GM21360 (cell line): Measurements from ENCODE around the gene IGSF9B.

ENCODE experiments used
- ATAC-seq: cut with Tn5 transposase; IDR thresholded peaks from one replicate; pipeline ENCODE4 v1.9.1; 2021; ENCODE audit warnings: mild to moderate bottlenecking, moderate library complexity; ENCODE audit not compliant: unreplicated experiment

IGSF9B gene

GRCh38 chr11:133921513-133921912 lies 35.3 kb downstream of the IGSF9B start:
- ATAC-seq, result no peak

- ATAC-seq, result no peak
These were observed 35.7 kb downstream of the IGSF9B start for GRCh38 chr11:133921026-133921425.

DNA sequence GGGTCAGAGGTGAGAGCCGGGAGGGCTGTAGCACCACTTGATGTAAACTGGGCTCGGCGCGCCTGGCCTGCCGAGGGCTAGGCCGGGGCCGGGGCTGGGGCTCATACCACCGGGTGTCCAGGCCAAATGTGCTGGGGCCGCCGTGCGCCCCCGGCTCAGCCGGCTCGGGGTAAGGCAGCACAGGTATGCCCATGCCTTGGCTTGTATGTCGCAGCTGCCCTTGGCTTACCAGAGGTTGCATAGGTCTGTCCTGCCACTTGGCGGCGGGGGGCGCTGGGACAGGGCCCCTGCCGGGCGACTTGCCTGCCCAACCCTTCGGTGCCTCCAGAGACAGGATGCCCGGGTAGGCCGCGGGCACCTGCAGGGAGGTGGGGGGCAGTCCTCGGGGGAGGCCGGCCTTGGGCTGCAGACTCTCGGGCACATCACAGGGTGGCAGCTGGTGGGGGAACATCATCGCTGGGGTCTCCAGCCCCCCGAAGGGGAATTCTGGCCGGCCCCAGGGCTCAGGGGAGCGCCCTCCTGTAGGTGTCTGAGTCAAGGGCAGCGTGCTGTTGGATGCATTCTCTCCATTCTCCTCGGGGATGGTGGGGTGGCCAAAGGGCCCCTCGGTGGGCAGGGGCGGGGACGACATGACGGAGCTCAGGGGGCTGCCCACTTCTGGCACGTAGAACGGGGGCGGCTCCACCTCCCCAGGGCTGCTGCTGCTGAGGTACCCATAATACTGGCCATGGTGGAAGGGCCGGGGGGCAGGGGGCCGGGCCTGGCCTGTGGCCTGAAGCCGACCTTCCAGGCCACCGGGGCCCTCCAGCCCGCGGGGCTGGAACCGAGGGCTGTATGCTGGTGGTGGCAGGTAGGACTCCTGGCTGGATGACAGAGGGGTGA lies 36.4 kb downstream of the IGSF9B start:
- no peak for ATAC-seq

DNA sequence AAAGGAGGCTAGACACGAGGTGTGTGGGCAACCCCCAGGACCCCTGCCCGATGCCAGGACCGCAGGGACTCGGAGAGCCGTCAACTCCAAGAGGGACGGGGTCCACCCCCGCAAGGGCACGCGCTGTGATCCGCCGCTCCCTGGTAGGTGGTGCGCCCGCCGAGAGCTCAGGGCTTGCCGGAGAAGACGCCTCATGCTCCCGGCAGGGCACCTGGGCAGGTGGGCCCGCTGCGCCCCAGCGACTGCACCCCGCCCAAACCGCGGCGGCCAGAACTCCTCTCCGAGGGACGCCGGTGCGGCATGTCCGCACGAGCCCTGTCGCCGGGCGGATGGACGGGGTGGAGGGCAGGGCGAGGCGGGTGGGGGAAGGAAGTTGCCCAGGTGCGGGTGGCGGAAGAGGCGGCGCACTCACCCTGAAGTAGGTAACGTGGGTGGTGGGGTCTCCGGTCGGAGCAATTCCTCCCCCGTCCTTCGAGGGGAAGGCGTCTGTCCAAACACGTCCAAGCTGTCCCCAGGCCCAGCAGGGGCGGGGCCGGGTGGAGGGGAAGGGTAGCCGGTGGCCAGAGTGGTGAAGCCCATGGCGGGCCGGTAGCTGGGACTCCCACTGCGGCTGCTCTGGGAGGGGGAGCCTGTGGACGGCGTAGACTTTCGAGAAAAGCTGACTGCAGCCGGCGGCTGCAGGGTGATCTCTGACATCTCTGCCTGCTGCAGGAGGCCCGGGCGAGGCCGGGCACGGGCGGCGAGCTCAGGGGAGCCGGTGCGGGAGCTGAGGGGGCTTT lies 37.2 kb downstream of the IGSF9B start:
- ATAC-seq, result no peak

DNA sequence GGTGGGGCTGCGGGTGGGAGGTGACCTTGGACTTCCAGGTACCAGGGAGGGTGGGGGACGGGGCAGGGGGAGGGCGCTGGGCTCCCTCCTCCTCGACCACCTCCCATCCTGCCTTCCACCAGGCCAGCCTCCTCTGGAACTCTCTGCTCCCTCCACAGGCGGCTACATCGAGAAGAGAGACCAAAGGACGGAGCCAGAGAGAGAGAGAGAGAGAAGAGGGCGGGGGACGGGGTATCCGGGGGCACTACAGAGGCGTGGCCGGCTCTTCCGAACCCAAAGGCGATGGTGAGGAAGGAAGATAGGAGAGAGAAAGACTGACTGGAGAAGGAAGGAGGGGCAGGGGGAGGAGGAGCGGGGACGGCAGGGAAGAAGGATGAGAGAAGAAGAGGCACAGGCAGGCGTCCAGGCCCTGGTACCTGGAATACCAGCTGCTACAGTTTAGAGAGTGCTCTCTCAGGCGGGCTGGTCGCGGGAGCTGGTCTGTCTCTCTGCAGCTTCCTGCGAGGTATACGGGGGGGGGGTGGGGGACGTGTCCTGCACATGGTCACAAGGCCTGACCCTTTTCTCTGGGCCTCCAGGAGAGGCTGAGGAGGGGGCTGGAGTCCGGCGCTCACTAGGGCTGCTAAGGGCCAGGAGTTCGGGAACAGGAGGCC lies 38.0 kb downstream of the IGSF9B start:
- ATAC-seq, result no peak

- no peak for ATAC-seq
These were observed 38.7 kb downstream of the IGSF9B start for GRCh38 chr11:133917921-133918607.

GRCh38 chr11:133916784-133917440 lies 39.9 kb downstream of the IGSF9B start:
- no peak for ATAC-seq

DNA sequence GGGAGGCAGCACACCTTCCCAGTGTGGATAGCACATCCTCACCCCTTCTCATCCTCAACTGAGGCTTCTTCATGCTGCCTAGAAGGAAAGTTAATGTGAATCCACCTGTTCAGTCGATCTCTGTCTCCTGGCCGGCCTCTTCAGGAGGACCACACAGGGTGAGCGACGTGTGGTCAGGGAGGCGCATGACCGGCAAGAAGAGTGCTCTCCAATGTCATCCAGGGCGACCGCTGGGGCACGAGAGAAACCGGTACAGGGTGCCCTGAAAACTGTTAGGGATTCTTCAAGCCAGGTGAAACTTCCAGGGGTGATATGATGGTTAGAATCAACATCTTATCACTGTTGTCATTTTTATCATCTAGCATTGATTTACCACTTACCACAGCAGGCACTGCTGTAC lies 43.0 kb downstream of the IGSF9B start:
- ATAC-seq, result no peak

GRCh38 chr11:133911171-133911570 lies 45.6 kb downstream of the IGSF9B start:
- ATAC-seq, result peak; percentile 77

GRCh38 chr11:133910101-133910500 lies 46.7 kb downstream of the IGSF9B start:
- no peak for ATAC-seq

- no peak for ATAC-seq
These were observed 47.9 kb downstream of the IGSF9B start for GRCh38 chr11:133908827-133909226.

DNA sequence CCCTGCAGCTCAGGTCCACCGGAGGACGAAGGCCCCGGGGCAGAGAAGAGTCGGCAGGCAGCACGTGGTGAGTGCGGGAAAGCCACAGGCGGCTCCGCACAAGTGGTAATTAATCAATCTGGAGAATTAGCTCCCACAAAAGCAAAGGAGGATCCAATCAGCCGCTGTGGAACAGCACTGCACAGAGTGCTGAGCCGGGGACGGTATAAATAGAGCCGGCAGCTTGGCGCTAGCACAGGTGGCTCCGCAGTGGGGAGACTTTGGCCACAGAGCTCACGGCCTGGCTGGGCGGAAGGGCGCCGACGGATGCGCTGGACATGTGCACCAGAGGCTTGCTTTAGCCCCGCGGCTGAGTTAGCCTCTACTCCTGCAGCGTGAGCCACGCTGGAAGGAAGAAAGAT lies 48.9 kb downstream of the IGSF9B start:
- no peak for ATAC-seq

- ATAC-seq, result no peak
These were observed 49.6 kb downstream of the IGSF9B start for GRCh38 chr11:133907216-133907615.

DNA sequence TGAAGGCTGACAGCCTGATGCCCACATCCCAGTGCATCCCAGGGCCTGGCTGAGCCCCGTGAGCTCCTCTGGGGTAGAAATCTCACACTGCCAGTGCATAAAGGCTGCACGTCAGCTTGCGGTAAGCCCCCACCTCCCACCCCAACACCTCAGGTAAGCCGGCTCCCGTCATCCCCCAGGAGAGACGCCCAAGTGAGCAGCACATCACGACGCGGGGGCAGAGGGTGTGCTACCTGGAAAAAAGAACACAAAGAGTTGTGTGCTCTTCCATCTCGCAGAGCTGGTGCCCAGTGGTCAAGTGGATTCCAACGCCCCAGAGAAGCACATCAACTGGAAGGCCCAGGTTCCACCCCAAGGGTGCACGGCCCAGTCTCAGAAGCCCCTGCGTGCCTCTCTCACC lies 50.0 kb downstream of the IGSF9B start:
- ATAC-seq, result no peak

- no peak for ATAC-seq
These were observed 50.5 kb downstream of the IGSF9B start for GRCh38 chr11:133906241-133906640.

GRCh38 chr11:133905677-133906156 lies 51.1 kb downstream of the IGSF9B start:
- ATAC-seq, result peak; percentile 78

GRCh38 chr11:133904818-133905515 lies 51.8 kb downstream of the IGSF9B start:
- no peak for ATAC-seq

GRCh38 chr11:133903875-133904817 lies 52.6 kb downstream of the IGSF9B start:
- ATAC-seq, result no peak

- no peak for ATAC-seq
These were observed 53.7 kb downstream of the IGSF9B start for GRCh38 chr11:133903056-133903455.
